NCI-H345 treated with DMSO at 0.1 percent for 48 hours (cell line): ENCODE measurements around the gene UBQLNL.

Experiments used
- DNase-seq: peaks from one replicate; lab custom pipeline; 2025; ENCODE audit not compliant: unreplicated experiment; lab: John Stamatoyannopoulos, UW

UBQLNL gene

GRCh38 chr11:5516599-5516998 lies at the start of gene UBQLNL:
UBQLNL (minus strand) TSS chr11:5516699; CDS start chr11:5516441, 258 bp downstream.
- DNase-seq: no peak

GRCh38 chr11:5564259-5565019 lies 47.9 kb upstream of the UBQLNL start:
- no peak for DNase-seq

- no peak for DNase-seq
These were observed 41.3 kb upstream of the UBQLNL start for GRCh38 chr11:5557751-5558150.

GRCh38 chr11:5556596-5557188 lies 40.2 kb upstream of the UBQLNL start:
- DNase-seq: no peak

GRCh38 chr11:5553343-5553742 lies 36.8 kb upstream of the UBQLNL start:
- DNase-seq: peak; percentile 17

GRCh38 chr11:5550440-5551095 lies 34.1 kb upstream of the UBQLNL start:
- no peak for DNase-seq

GRCh38 chr11:5548440-5548839 lies 31.9 kb upstream of the UBQLNL start, which contains the start of gene OR52H1:
OR52H1 (minus strand) TSS chr11:5548540; CDS start chr11:5545505, 3,035 bp downstream.
- DNase-seq: no peak

GRCh38 chr11:5547982-5548381 lies 31.5 kb upstream of the UBQLNL start:
- no peak for DNase-seq

- no peak for DNase-seq
These were observed 30.0 kb upstream of the UBQLNL start for GRCh38 chr11:5546457-5546856.

GRCh38 chr11:5541427-5541826 lies 24.9 kb upstream of the UBQLNL start:
- DNase-seq: no peak

GRCh38 chr11:5536482-5536881 lies 20.0 kb upstream of the UBQLNL start:
- DNase-seq: no peak

GRCh38 chr11:5534046-5534445 lies 17.5 kb upstream of the UBQLNL start:
- no peak for DNase-seq

GRCh38 chr11:5531053-5531831 lies 14.7 kb upstream of the UBQLNL start:
- no peak for DNase-seq

GRCh38 chr11:5528495-5528894 lies 12.0 kb upstream of the UBQLNL start:
- DNase-seq: no peak

GRCh38 chr11:5527716-5528115 lies 11.2 kb upstream of the UBQLNL start:
- DNase-seq: no peak

- peak; percentile 90 for DNase-seq
These were observed 8.3 kb upstream of the UBQLNL start for GRCh38 chr11:5524756-5525155.

GRCh38 chr11:5522308-5522707 lies 5.8 kb upstream of the UBQLNL start:
- DNase-seq: no peak

- no peak for DNase-seq
These were observed 5.0 kb upstream of the UBQLNL start for GRCh38 chr11:5521540-5521939.

- no peak for DNase-seq
These were observed 1.7 kb downstream of the UBQLNL start for GRCh38 chr11:5514841-5515240.

GRCh38 chr11:5509803-5510202 lies 6.7 kb downstream of the UBQLNL start, which contains the start of gene UBQLN3:
UBQLN3 (minus strand) TSS chr11:5509957; CDS start chr11:5509558, 399 bp downstream.
- DNase-seq: no peak

- DNase-seq: no peak
These were observed 7.9 kb downstream of the UBQLNL start for GRCh38 chr11:5508605-5509004.
